Thyroid gland (tissue), 4 donors: ENCODE measurements around the gene DHRS12.

Source experiments
- CTCF ChIP-seq, 6 experiments: fragments of 200-600 bp in 3 of 6; fragments of 450-650 bp in 3 of 6; sonication (generic) in 3 of 6; IDR thresholded peaks; one replicate each; pipeline ENCODE4 v1.5.1; 2016 to 2019; ENCODE audit warnings: antibody characterized with exemption in 6 of 6, mild to moderate bottlenecking in 2 of 6, inconsistent platforms in 1 of 6, moderate library complexity in 1 of 6
- POLR2A ChIP-seq, 2 donors: fragments of 450-650 bp; IDR thresholded peaks; one replicate each; pipeline ENCODE4 v1.6.1; 2017; ENCODE audit warnings: antibody characterized with exemption in 2 of 2, mild to moderate bottlenecking in 2 of 2, moderate library complexity in 1 of 2

GRCh38 chr13:51723529-51723928 lies 80.4 kb downstream of the DHRS12 start:
- no peak for TF ChIP-seq CTCF (IDR thresholded peaks at IDR 0.05)
- TF ChIP-seq POLR2A (IDR thresholded peaks at IDR 0.05) = no peak
